Measurements from ENCODE around the gene PRCC. TPM values are rescaled to one million over a fixed set of nuclear protein-coding genes. Genes with fewer than 3 reads are reported as not detected.

Gene PRCC
- total and polyA plus RNA-seq, 9 donors: 22.7 to 75.7 (median 62.1) TPM

GRCh38 chr1:156813298-156813697 lies 46.0 kb downstream of the PRCC start:
- no peaks in the 10 kb centered on the region for H3K9me3 ChIP-seq (replicated peaks; ENCODE audit: control insufficient read depth, low read depth, low read length)
- 14% methylated on average over 1 of the region's 10 CpGs for whole genome bisulfite sequencing (ENCODE audit: insufficient coverage)
- H3K36me3 ChIP-seq (ENCODE audit: control insufficient read depth, insufficient read depth, low read length): no peaks in the 10 kb centered on the region
- peaks cover 50% of the 10 kb centered on the region for H3K4me1 ChIP-seq (ENCODE audit: control insufficient read depth, insufficient read depth, low read length)
- no peak for DNase-seq
- peaks cover 30% of the 10 kb centered on the region for H3K27me3 ChIP-seq (ENCODE audit: control insufficient read depth, insufficient read depth, low read length)
- H3K4me3 ChIP-seq (ENCODE audit: low read length): peak overlapping the region; percentile 47
- no peak overlapping the region for H3K27ac ChIP-seq (ENCODE audit: low read length)

GRCh38 chr1:156813750-156814570 lies 46.6 kb downstream of the PRCC start:
- H3K4me3 ChIP-seq (ENCODE audit: low read length): peak overlapping the region; percentile 47
- no peak overlapping the region for H3K27ac ChIP-seq (ENCODE audit: low read length)
- H3K4me1 ChIP-seq (ENCODE audit: control insufficient read depth, insufficient read depth, low read length): peaks cover 50% of the 10 kb centered on the region
- peaks cover 29% of the 10 kb centered on the region for H3K27me3 ChIP-seq (ENCODE audit: control insufficient read depth, insufficient read depth, low read length)
- peak; percentile 68 for DNase-seq
- no peaks in the 10 kb centered on the region for H3K9me3 ChIP-seq (replicated peaks; ENCODE audit: control insufficient read depth, low read depth, low read length)
- WGBS (ENCODE audit: insufficient coverage): 2% methylated on average over 45 of the region's 60 CpGs
- H3K36me3 ChIP-seq (ENCODE audit: control insufficient read depth, insufficient read depth, low read length): no peaks in the 10 kb centered on the region

DNA sequence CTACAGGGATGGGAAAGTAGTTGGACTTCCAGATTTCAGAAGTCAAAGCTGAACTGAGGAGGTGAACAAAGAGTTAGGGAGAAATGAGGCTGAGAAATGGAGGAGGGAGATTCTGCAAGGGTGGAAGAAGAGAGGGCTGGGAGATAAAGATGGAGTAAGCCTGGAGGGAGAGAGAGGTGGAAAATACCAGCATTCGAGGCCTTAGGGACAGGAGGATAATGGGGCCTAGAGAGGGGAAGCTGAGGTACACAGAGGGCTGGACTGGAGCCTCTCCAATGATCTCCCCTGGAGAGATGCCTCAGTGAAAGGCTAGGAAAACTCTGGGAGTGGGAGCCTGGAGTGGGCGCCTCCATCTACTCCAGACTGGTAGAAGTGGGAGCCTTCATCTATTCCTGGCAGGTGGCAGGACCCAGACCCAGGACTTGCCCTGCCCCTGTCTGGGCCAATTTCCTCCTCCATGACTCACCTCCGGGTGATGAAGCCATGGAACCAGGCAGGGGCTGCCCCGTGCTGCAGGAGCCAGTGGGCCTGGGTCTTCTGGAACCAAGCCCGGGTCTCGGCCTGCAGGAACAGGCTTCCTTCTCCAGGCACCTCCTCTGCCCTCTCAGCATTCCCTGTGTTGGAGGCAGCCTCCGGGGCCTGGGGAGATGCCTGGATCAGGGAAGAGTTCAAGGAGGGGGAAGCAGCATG lies 47.4 kb downstream of the PRCC start:
- no peak for DNase-seq
- H3K36me3 ChIP-seq (ENCODE audit: control insufficient read depth, insufficient read depth, low read length): no peaks in the 10 kb centered on the region
- H3K27me3 ChIP-seq (ENCODE audit: control insufficient read depth, insufficient read depth, low read length): peaks cover 25% of the 10 kb centered on the region
- 46% methylated on average over 1 of the region's 7 CpGs for WGBS (ENCODE audit: insufficient coverage)
- peak overlapping the region; percentile 69 for H3K27ac ChIP-seq (ENCODE audit: low read length)
- H3K9me3 ChIP-seq (replicated peaks; ENCODE audit: control insufficient read depth, low read depth, low read length): no peaks in the 10 kb centered on the region
- H3K4me1 ChIP-seq (ENCODE audit: control insufficient read depth, insufficient read depth, low read length): peaks cover 47% of the 10 kb centered on the region
- H3K4me3 ChIP-seq (ENCODE audit: low read length): no peak overlapping the region

- DNase-seq: peak; percentile 97
- no peaks in the 10 kb centered on the region for H3K9me3 ChIP-seq (replicated peaks; ENCODE audit: control insufficient read depth, low read depth, low read length)
- H3K27me3 ChIP-seq (ENCODE audit: control insufficient read depth, insufficient read depth, low read length): peaks cover 25% of the 10 kb centered on the region
- peak overlapping the region; percentile 69 for H3K27ac ChIP-seq (ENCODE audit: low read length)
- peaks cover 46% of the 10 kb centered on the region for H3K4me1 ChIP-seq (ENCODE audit: control insufficient read depth, insufficient read depth, low read length)
- H3K4me3 ChIP-seq (ENCODE audit: low read length): no peak overlapping the region
- WGBS (ENCODE audit: insufficient coverage): 12% methylated on average over 5 of the region's 5 CpGs
- no peaks in the 10 kb centered on the region for H3K36me3 ChIP-seq (ENCODE audit: control insufficient read depth, insufficient read depth, low read length)
These were observed 48.0 kb downstream of the PRCC start for GRCh38 chr1:156815307-156815826.

DNA sequence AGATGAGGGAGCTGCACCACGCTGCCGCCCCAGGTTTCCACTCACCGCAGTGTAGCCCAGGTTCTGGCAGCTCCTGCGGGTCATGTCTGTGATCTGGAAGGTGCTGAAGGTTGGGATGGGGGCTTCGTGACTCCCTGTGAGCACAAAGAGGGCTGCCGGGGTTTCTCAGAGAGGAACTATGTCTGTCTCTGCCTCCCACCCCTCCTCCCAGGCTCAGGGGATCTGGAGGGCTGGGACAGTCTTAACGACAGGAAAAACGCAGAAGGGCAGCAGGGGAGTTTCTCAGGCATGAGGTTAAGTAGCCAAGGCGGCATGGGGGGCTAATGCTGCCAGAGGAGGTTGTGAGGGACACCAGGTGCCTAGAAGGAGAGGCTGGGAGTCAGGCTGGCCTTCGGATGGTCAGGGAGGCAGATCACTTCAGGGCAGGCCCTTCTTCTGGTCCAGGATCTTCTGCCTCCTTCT lies 48.7 kb downstream of the PRCC start:
- H3K27ac ChIP-seq (ENCODE audit: low read length): peak overlapping the region; percentile 23
- H3K27me3 ChIP-seq (ENCODE audit: control insufficient read depth, insufficient read depth, low read length): peaks cover 23% of the 10 kb centered on the region
- 13% methylated on average over 3 of the region's 10 CpGs for WGBS (ENCODE audit: insufficient coverage)
- peak overlapping the region; percentile 4 for H3K4me3 ChIP-seq (ENCODE audit: low read length)
- no peaks in the 10 kb centered on the region for H3K9me3 ChIP-seq (replicated peaks; ENCODE audit: control insufficient read depth, low read depth, low read length)
- peaks cover 43% of the 10 kb centered on the region for H3K4me1 ChIP-seq (ENCODE audit: control insufficient read depth, insufficient read depth, low read length)
- no peak for DNase-seq
- H3K36me3 ChIP-seq (ENCODE audit: control insufficient read depth, insufficient read depth, low read length): no peaks in the 10 kb centered on the region

GRCh38 chr1:156816561-156817328 lies 49.4 kb downstream of the PRCC start, which contains the start of gene SH2D2A:
SH2D2A (minus strand) TSS chr1:156816848; CDS start chr1:156816708, 140 bp downstream.
- Histone ChIP-seq H3K27ac (ENCODE audit: low read length) (peak within 1 kb of the TSS; percentile 23), H3K4me1 (ENCODE audit: control insufficient read depth, insufficient read depth, low read length) (peaks cover 43% of the 10 kb centered on the region), H3K36me3 (ENCODE audit: control insufficient read depth, insufficient read depth, low read length) (no peaks in the 10 kb centered on the region), H3K27me3 (ENCODE audit: control insufficient read depth, insufficient read depth, low read length) (peaks cover 23% of the 10 kb centered on the region), H3K9me3 (replicated peaks; ENCODE audit: control insufficient read depth, low read depth, low read length) (no peaks in the 10 kb centered on the region), H3K4me3 (ENCODE audit: low read length) (peak within 1 kb of the TSS; percentile 4)
- WGBS (ENCODE audit: insufficient coverage): 100% methylated on average over 1 of the region's 10 CpGs
- DNase-seq: peak; percentile 77

- Histone ChIP-seq H3K4me1 (ENCODE audit: control insufficient read depth, insufficient read depth, low read length) (peaks cover 5% of the 10 kb centered on the region), H3K27ac (ENCODE audit: low read length) (no peak overlapping the region), H3K9me3 (replicated peaks; ENCODE audit: control insufficient read depth, low read depth, low read length) (no peaks in the 10 kb centered on the region), H3K27me3 (ENCODE audit: control insufficient read depth, insufficient read depth, low read length) (peaks cover 6% of the 10 kb centered on the region), H3K36me3 (ENCODE audit: control insufficient read depth, insufficient read depth, low read length) (no peaks in the 10 kb centered on the region), H3K4me3 (ENCODE audit: low read length) (no peak overlapping the region)
- DNase-seq: no peak
- no CpG with 5 or more reads among the region's 4 CpGs for WGBS (ENCODE audit: insufficient coverage)
These were observed 54.5 kb downstream of the PRCC start for GRCh38 chr1:156821801-156822200.

- Histone ChIP-seq H3K9me3 (replicated peaks; ENCODE audit: control insufficient read depth, low read depth, low read length) (no peaks in the 10 kb centered on the region), H3K27ac (ENCODE audit: low read length) (no peak overlapping the region), H3K4me1 (ENCODE audit: control insufficient read depth, insufficient read depth, low read length) (no peaks in the 10 kb centered on the region), H3K27me3 (ENCODE audit: control insufficient read depth, insufficient read depth, low read length) (peaks cover 8% of the 10 kb centered on the region), H3K4me3 (ENCODE audit: low read length) (no peak overlapping the region), H3K36me3 (ENCODE audit: control insufficient read depth, insufficient read depth, low read length) (no peaks in the 10 kb centered on the region)
- no CpG with 5 or more reads among the region's 1 CpG for WGBS (ENCODE audit: insufficient coverage)
- no peak for DNase-seq
These were observed 55.3 kb downstream of the PRCC start for GRCh38 chr1:156822680-156823079.

DNA sequence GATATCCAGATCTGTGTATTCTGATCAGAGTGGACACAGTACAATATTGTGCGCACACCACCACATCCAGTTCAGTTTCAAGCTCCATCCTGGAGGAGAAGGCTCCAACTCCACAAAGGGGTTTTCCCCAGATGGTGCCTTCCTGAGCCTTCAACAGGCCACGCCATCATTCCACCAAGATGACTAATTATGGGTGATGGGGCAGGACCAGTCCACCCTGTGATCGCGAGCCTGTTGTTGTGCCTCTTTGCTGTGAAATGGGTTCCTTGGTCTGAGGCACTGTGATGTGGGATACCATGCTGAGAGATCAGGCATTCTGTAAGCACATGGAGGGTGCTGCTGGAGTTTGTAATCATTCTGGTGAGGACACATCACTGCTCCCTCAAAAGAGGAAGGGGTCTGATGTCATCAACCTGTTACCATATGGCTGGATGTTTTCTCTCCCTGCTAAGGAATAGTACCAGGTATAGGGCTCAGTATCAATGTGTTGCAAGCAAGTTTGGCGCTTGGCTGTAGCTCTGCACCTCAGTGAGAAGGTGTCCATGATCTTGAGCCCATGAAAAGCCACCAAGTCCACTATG lies 56.0 kb downstream of the PRCC start:
- Histone ChIP-seq H3K27ac (ENCODE audit: low read length) (no peak overlapping the region), H3K36me3 (ENCODE audit: control insufficient read depth, insufficient read depth, low read length) (no peaks in the 10 kb centered on the region), H3K4me1 (ENCODE audit: control insufficient read depth, insufficient read depth, low read length) (no peaks in the 10 kb centered on the region), H3K4me3 (ENCODE audit: low read length) (no peak overlapping the region), H3K27me3 (ENCODE audit: control insufficient read depth, insufficient read depth, low read length) (peaks cover 9% of the 10 kb centered on the region), H3K9me3 (replicated peaks; ENCODE audit: control insufficient read depth, low read depth, low read length) (no peaks in the 10 kb centered on the region)
- 60% methylated on average over 1 of the region's 5 CpGs for WGBS (ENCODE audit: insufficient coverage)
- DNase-seq: no peak

Measured in muscle of leg (tissue), 11 donors.